ENCODE data around the gene SRGAP3. TPM values are rescaled to one million over a fixed set of nuclear protein-coding genes. Genes with fewer than 3 reads are reported as not detected.
A peak's percentile ranks its signal among the peaks of the same experiment; 100 is the strongest.

SRGAP3 gene
- total RNA-seq, 2 experiments from 2014 or later, result 1.8 to 2.5 TPM

GRCh38 chr3:9211155-9211950 lies 38.1 kb downstream of the SRGAP3 start:
- intact Hi-C loops (cut with micrococcal nuclease), result no loop called here
- Mint-ChIP-seq H3K4me3 (no peak overlapping the region), H3K27ac (no peak overlapping the region), H3K36me3 (ENCODE audit: low read depth) (no peaks in the 10 kb centered on the region), H3K4me1 (ENCODE audit: low read depth) (no peaks in the 10 kb centered on the region), H3K9me3 (no peaks in the 10 kb centered on the region), H3K27me3 (no peaks in the 10 kb centered on the region)
- ChIA-PET CTCF (no interaction called here), POLR2A (no interaction called here)
- ATAC-seq, result peak; percentile 70
- peak; percentile 4 for DNase-seq
- TF ChIP-seq CTCF (IDR thresholded peaks at IDR 0.05), result no peak

- DNase-seq, result no peak
Measured at GRCh38 chr3:9209777-9210176, 39.7 kb downstream of the SRGAP3 start.

GRCh38 chr3:9208605-9209152 lies 40.8 kb downstream of the SRGAP3 start:
- Mint-ChIP-seq H3K27ac (no peak overlapping the region), H3K4me1 (ENCODE audit: low read depth) (no peaks in the 10 kb centered on the region), H3K36me3 (ENCODE audit: low read depth) (no peaks in the 10 kb centered on the region), H3K27me3 (no peaks in the 10 kb centered on the region), H3K9me3 (no peaks in the 10 kb centered on the region), H3K4me3 (no peak overlapping the region)
- no peak for ATAC-seq
- intact Hi-C loops (cut with micrococcal nuclease), result no loop called here
- POLR2A ChIA-PET, result no interaction called here
- DNase-seq, result no peak
- TF ChIP-seq CTCF (IDR thresholded peaks at IDR 0.05), result no peak
- CTCF ChIA-PET, result no interaction called here

More at GRCh38 chr3:9209777-9210176, 39.7 kb downstream of the SRGAP3 start:
- ChIA-PET POLR2A (no interaction called here), CTCF (no interaction called here)
- H3K4me3 Mint-ChIP-seq, result no peak overlapping the region
- H3K9me3 Mint-ChIP-seq, result no peaks in the 10 kb centered on the region
- ATAC-seq, result no peak
- intact Hi-C loops (cut with micrococcal nuclease), result no loop called here
- TF ChIP-seq CTCF (IDR thresholded peaks at IDR 0.05), result no peak
- no peaks in the 10 kb centered on the region for H3K4me1 Mint-ChIP-seq (ENCODE audit: low read depth)
- no peaks in the 10 kb centered on the region for H3K36me3 Mint-ChIP-seq (ENCODE audit: low read depth)
- H3K27me3 Mint-ChIP-seq, result no peaks in the 10 kb centered on the region
- H3K27ac Mint-ChIP-seq, result no peak overlapping the region

- POLR2A ChIA-PET, result no interaction called here
- no peak for ATAC-seq
- no peak for TF ChIP-seq CTCF (IDR thresholded peaks at IDR 0.05)
- Mint-ChIP-seq H3K4me3 (no peak overlapping the region), H3K27me3 (no peaks in the 10 kb centered on the region), H3K9me3 (no peaks in the 10 kb centered on the region), H3K27ac (no peak overlapping the region), H3K4me1 (ENCODE audit: low read depth) (no peaks in the 10 kb centered on the region), H3K36me3 (ENCODE audit: low read depth) (no peaks in the 10 kb centered on the region)
- intact Hi-C loops (cut with micrococcal nuclease), result no loop called here
- CTCF ChIA-PET, result interaction anchor here (0.9 kb wide), 1 partner anchor 9 kb away, joined by 3 read pairs; no protein-coding TSS in a partner anchor
- no peak for DNase-seq
Measured at GRCh38 chr3:9207116-9207763, 42.2 kb downstream of the SRGAP3 start.

GRCh38 chr3:9206287-9206686 lies 43.2 kb downstream of the SRGAP3 start:
- intact Hi-C loops (cut with micrococcal nuclease), result no loop called here
- Mint-ChIP-seq H3K4me3 (no peak overlapping the region), H3K9me3 (no peaks in the 10 kb centered on the region), H3K27ac (no peak overlapping the region), H3K4me1 (ENCODE audit: low read depth) (no peaks in the 10 kb centered on the region), H3K27me3 (no peaks in the 10 kb centered on the region), H3K36me3 (ENCODE audit: low read depth) (no peaks in the 10 kb centered on the region)
- ATAC-seq (no peak), DNase-seq (no peak)
- no peak for TF ChIP-seq CTCF (IDR thresholded peaks at IDR 0.05)
- POLR2A ChIA-PET, result no interaction called here
- CTCF ChIA-PET, result interaction anchor here (0.8 kb wide), 1 partner anchor 97 kb away, joined by 3 read pairs; no protein-coding TSS in a partner anchor

Measured in activated CD8-positive, alpha-beta T cell treated with anti-CD3 and anti-CD28 coated beads for 36 hours (primary cell).